GM13976 (cell line): ENCODE measurements around the gene MIPOL1.

Experiments
- DNase-seq: peaks from one replicate; pipeline ENCODE4 v3.0.0; 2012; ENCODE audit warnings: low spot score
- in situ Hi-C: fragments of 300-500 bp; cut with MboI; formaldehyde crosslinking; loops from one replicate; pipeline ENCODE4 v1.12.0; 2022; ENCODE audit warnings: low sequenced_read_pairs, mixed read lengths, inconsistent platforms; ENCODE audit not compliant: unreplicated experiment
- TF ChIP-seq, protein P1 (sequence below): IDR thresholded peaks from 2 replicates; pipeline ENCODE4 v1.5.1; 2012; ENCODE audit warnings: borderline replicate concordance, mild to moderate bottlenecking; ENCODE audit not compliant: insufficient read depth; ENCODE audit errors: extremely low read depth, missing control alignments, control extremely low read depth

The MIPOL1 gene

DNA sequence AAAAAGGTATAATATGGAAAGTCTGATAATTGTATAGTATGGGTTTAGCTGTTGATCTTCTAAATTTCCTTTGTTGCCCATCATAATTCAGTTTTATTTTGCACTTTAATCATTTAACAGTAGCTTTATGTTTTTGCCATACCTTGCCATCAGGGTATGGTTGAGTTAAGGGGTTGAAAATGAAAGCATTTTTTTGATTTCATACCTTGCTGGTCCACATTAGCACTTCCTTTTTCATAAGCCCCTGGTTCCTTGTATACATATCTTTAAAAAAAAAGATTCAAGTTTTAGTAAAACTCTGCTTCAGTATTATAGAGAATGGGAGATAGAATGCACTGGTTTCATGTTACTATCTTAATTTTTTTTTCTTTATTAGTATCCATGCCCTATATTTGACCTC, 71.1 kb downstream of the MIPOL1 start:
- TF ChIP-seq, protein P1, sequence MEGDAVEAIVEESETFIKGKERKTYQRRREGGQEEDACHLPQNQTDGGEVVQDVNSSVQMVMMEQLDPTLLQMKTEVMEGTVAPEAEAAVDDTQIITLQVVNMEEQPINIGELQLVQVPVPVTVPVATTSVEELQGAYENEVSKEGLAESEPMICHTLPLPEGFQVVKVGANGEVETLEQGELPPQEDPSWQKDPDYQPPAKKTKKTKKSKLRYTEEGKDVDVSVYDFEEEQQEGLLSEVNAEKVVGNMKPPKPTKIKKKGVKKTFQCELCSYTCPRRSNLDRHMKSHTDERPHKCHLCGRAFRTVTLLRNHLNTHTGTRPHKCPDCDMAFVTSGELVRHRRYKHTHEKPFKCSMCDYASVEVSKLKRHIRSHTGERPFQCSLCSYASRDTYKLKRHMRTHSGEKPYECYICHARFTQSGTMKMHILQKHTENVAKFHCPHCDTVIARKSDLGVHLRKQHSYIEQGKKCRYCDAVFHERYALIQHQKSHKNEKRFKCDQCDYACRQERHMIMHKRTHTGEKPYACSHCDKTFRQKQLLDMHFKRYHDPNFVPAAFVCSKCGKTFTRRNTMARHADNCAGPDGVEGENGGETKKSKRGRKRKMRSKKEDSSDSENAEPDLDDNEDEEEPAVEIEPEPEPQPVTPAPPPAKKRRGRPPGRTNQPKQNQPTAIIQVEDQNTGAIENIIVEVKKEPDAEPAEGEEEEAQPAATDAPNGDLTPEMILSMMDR = no peak
- DNase-seq = no peak
- in situ Hi-C loops = no loop called here

DNA sequence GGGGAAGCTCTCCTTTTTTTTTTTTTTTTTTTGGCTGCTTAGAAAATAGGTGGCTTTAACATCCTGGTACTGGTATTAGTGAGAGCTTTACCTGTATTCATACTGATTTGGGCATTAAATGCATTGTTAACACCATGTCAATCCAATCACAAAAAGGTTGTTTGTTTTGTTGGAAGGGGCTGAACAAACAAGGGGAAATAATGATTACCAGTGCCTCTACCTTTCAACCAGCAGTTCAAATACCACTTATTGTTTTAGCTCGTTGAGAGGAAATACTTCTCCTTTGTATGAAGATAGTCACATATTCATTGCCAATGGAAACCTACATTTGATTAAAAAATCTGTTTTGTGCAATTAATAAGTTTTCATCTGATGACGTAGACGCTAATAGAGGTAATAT, 72.9 kb downstream of the MIPOL1 start:
- no peak for DNase-seq
- TF ChIP-seq, protein P1 = no peak
- in situ Hi-C loops = no loop called here

DNA sequence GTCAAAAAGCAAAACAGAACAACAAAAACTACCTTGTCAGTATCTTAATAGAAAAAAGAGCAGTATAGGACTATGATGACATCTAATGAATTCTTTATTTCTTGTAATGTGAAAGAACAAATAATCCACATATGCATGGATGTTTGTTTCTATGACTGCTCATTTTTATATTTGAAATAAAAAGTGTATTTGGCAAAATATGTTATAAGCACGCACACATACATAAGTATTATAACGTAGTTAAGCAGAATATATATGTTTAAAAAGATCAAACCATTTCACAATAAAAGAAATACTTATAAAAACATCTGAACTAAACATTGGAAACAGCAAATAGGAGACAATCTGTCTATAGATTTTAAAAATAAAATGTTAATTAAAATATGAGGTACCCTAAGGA, 74.8 kb downstream of the MIPOL1 start:
- in situ Hi-C loops = no loop called here
- TF ChIP-seq, protein P1 = no peak
- DNase-seq = no peak

DNA sequence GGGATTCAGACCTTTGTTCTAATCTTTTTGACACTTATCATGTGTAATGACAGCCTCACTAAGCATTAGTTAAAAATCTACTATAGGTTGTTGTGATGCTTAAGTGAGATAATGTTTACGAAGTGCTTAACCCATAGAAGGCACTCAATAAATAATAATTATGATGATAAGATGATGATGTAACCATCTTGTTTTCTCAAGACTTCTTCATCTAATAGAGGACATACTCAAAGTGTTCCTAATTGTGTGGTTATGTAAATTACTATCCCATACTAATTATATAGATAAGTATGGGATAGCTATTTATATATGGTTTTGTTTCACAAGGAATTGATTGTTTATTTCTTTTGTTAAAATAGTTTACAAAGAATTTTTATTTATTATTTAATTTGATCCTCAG, 76.9 kb downstream of the MIPOL1 start:
- in situ Hi-C loops = no loop called here
- TF ChIP-seq, protein P1 = no peak
- no peak for DNase-seq

DNA sequence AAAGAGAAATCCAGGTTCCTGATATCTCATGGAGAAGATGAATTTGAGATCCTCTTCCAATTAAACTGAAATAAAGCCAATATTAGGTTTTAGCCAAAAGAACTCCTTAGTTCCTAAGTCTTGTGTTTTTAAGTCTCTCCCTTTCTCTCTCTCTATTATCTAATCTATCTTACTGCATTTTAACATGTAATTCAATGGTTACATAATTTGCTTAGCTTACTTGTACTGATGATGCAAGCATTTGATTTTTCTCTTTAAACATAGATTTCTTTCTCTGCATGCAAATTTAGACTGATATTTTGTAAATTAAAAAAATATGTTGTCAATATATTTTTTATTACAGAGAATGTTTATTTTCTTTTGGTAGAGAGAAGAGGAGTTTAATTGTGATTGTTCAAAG, 78.2 kb downstream of the MIPOL1 start:
- in situ Hi-C loops = no loop called here
- TF ChIP-seq, protein P1 = no peak

DNA sequence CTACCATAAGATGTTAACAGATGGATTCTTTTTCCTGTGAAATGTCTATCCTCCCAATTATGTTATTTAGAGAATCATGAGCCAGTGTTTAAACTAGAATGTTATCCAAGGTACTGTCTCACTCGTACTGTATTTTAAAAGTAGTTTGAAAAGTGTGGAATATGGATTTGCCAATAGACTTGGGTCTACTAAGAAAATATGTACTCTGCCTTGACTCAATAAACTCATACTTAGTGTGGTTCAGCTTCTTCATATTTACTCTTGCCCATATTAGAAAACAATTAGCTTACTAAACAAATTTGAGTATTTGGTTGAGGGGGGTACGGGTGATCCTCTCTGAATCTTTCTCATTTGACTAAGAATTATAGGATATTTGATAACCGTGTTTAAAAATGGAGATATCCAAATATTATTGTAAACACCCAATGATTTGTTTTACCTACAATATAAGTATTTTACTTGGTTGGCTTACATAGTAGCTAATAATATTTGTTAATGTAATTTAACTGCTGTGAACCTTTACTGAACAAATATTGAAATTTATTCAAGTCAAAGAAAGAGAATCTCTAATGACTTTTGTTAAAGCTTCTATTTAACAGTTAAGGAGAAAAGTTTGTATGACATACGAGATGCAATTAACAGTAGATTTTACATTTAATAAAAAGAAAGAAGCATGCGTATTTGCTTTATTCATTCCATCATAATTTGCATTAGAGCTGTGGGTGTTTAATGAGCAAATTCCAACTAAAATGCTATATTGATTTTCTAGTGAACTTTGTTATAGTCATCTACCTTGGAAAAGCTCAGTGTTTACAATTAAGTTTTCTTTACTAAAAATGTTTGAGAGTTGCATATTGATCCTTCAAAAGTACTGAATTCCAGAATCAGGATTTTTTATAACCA, 81.2 kb downstream of the MIPOL1 start:
- in situ Hi-C loops = no loop called here
- no peak for DNase-seq
- TF ChIP-seq, protein P1 = no peak

More for the DNA sequence above, 78.2 kb downstream of the MIPOL1 start:
- no peak for DNase-seq
